Keratinocyte (primary cell): ENCODE measurements around the gene KATNB1. TPM values are rescaled to one million over a fixed set of nuclear protein-coding genes. Genes with fewer than 3 reads are reported as not detected.

Source experiments
- DNase-seq: peaks from one replicate; pipeline ENCODE4 v3.0.0-alpha.2; 2011; ENCODE audit warnings: low read depth, missing footprints, low spot score
- FAIRE-seq: peaks from 2 replicates; lab custom pipeline; 2011; peaks lifted over from hg19 to GRCh38; lab: Jason Lieb, UNC
- H2AFZ ChIP-seq: 2 replicates; pipeline ENCODE4 v1.6.0; 2012; ENCODE audit warnings: low read length, control low read depth, inconsistent platforms; ENCODE audit not compliant: control insufficient read depth
- H3K27ac ChIP-seq: 2 replicates; pipeline ENCODE4 v1.5.1; 2011; ENCODE audit warnings: low read length; ENCODE audit not compliant: control insufficient read depth, insufficient read depth
- H3K27me3 ChIP-seq: 3 replicates; pipeline ENCODE4 v1.6.0; 2011; ENCODE audit warnings: low read length; ENCODE audit not compliant: control insufficient read depth, insufficient read depth; ENCODE audit errors: extremely low read depth
- H3K36me3 ChIP-seq, 2 experiments: 2 replicates in 1 of 2; 3 replicates in 1 of 2; pipeline ENCODE4 v1.5.1; 2011; ENCODE audit warnings: low read length in 2 of 2, mild to moderate bottlenecking in 1 of 2; ENCODE audit not compliant: control insufficient read depth in 2 of 2, insufficient read depth in 2 of 2; ENCODE audit errors: extremely low read depth in 1 of 2
- H3K4me1 ChIP-seq: 3 replicates; pipeline ENCODE4 v1.5.1; 2011; ENCODE audit warnings: low read length; ENCODE audit not compliant: control insufficient read depth, insufficient read depth; ENCODE audit errors: extremely low read depth
- H3K4me2 ChIP-seq: 3 replicates; pipeline ENCODE4 v1.6.0; 2011; ENCODE audit warnings: low read depth, low read length; ENCODE audit not compliant: control insufficient read depth, insufficient read depth; ENCODE audit errors: extremely low read depth
- H3K4me3 ChIP-seq, 3 experiments: fragments of 200-600 bp in 1 of 3; sonication (generic) in 1 of 3; 2 replicates in 2 of 3; 3 replicates in 1 of 3; pipeline ENCODE4 v1.5.1; 2011 to 2016; ENCODE audit warnings: low read length in 3 of 3, mild to moderate bottlenecking in 3 of 3, control low read depth in 2 of 3, inconsistent platforms in 1 of 3, low read depth in 1 of 3, mixed read lengths in 1 of 3, mixed run types in 1 of 3, moderate library complexity in 1 of 3; ENCODE audit not compliant: control insufficient read depth in 2 of 3, insufficient read depth in 2 of 3; ENCODE audit errors: extremely low read depth in 1 of 3
- H3K79me2 ChIP-seq: 2 replicates; pipeline ENCODE4 v1.6.0; 2012; ENCODE audit warnings: low read length; ENCODE audit not compliant: control insufficient read depth, insufficient read depth
- H3K9ac ChIP-seq: 3 replicates; pipeline ENCODE4 v1.6.0; 2011; ENCODE audit warnings: low read length; ENCODE audit not compliant: control insufficient read depth, insufficient read depth; ENCODE audit errors: extremely low read depth
- H3K9me1 ChIP-seq: 3 replicates; pipeline ENCODE4 v1.6.0; 2011; ENCODE audit warnings: low read length; ENCODE audit not compliant: control insufficient read depth, insufficient read depth; ENCODE audit errors: extremely low read depth
- H3K9me3 ChIP-seq: 2 replicates; pipeline ENCODE4 v1.5.1; 2012; ENCODE audit warnings: low read depth, low read length; ENCODE audit not compliant: control insufficient read depth
- H4K20me1 ChIP-seq: 3 replicates; pipeline ENCODE4 v1.6.0; 2011; ENCODE audit warnings: low read length; ENCODE audit not compliant: control insufficient read depth, insufficient read depth; ENCODE audit errors: extremely low read depth
- CTCF ChIP-seq, 3 experiments: IDR thresholded peaks in 1 of 3; conservative IDR thresholded peaks in 1 of 3; optimal IDR thresholded peaks in 1 of 3; 2 replicates in 2 of 3; 3 replicates in 1 of 3; pipeline versions ENCODE3 to v1.5.1; 2011; ENCODE audit warnings: low read length in 3 of 3, mild to moderate bottlenecking in 3 of 3, moderate library complexity in 2 of 3, control low read depth in 1 of 3, inconsistent platforms in 1 of 3; ENCODE audit not compliant: insufficient read depth in 2 of 3; ENCODE audit errors: extremely low read depth in 1 of 3
- EZH2 ChIP-seq: IDR thresholded peaks from one replicate; pipeline ENCODE4 v1.6.1; 2012; ENCODE audit warnings: inconsistent platforms, mild to moderate bottlenecking, low read length, moderate library complexity
- dilution Hi-C: fragments of 300-500 bp; cut with MboI; formaldehyde crosslinking; loops from one replicate; pipeline ENCODE4 v1.7.0; 2020; ENCODE audit warnings: low sequenced_read_pairs; ENCODE audit not compliant: extremely low pct_ligation_motif_present
- polyA plus RNA-seq, 5 experiments: library from polyadenylated mRNA; depleted of rRNA in 3 of 5; stranded (reverse) in 3 of 5; stranded (forward) in 1 of 5; unstranded in 1 of 5; fragments of >200 nt; gene quantifications; 1 replicate in 1 of 5; 2 replicates in 3 of 5; 3 replicates in 1 of 5; pipeline versions ENCODE4 v1.2.1 to v1.2.3, GENCODE V29; 2011 to 2012; ENCODE audit warnings: missing spikeins in 2 of 5, low read depth in 1 of 5, low replicate concordance in 1 of 5

KATNB1 gene
- polyA plus RNA-seq, 1 donor (not counting 4 experiments of a cell fraction or from before 2014, with no cell fraction given): 18.9 TPM

- no peaks in the 10 kb centered on the region for H3K36me3 ChIP-seq
- H3K4me2 ChIP-seq: no peak overlapping the region
Measured at GRCh38 chr16:57688987-57689761, 46.4 kb upstream of the KATNB1 start.

GRCh38 chr16:57689762-57690558, 45.6 kb upstream of the KATNB1 start:
- Histone ChIP-seq H2AFZ (no peak overlapping the region), H3K27ac (no peak overlapping the region), H4K20me1 (no peaks in the 10 kb centered on the region), H3K4me2 (no peak overlapping the region), H3K36me3 (no peaks in the 10 kb centered on the region), H3K4me1 (no peaks in the 10 kb centered on the region), H3K27me3 (no peaks in the 10 kb centered on the region), H3K4me3 (no peak overlapping the region), H3K9me1 (no peaks in the 10 kb centered on the region), H3K9me3 (no peaks in the 10 kb centered on the region), H3K79me2 (no peaks in the 10 kb centered on the region), H3K9ac (no peak overlapping the region)
- FAIRE-seq (no peak), DNase-seq (no peak)
- TF ChIP-seq CTCF (optimal IDR thresholded peaks at IDR 0.05 in 1 of 3, IDR thresholded peaks at IDR 0.05 in 1 of 3, conservative IDR thresholded peaks at IDR 0.05 in 1 of 3; ENCODE audit: extremely low read depth in 1 of 3, insufficient read depth in 2 of 3, low read length in 3 of 3) (no peak), EZH2 (no peak)
- dilution Hi-C loops: no loop called here

More at GRCh38 chr16:57688987-57689761, 46.4 kb upstream of the KATNB1 start:
- no peak for TF ChIP-seq CTCF (optimal IDR thresholded peaks at IDR 0.05 in 1 of 3, IDR thresholded peaks at IDR 0.05 in 1 of 3, conservative IDR thresholded peaks at IDR 0.05 in 1 of 3; ENCODE audit: extremely low read depth in 1 of 3, insufficient read depth in 2 of 3, low read length in 3 of 3)
- no peak for TF ChIP-seq EZH2
- no peaks in the 10 kb centered on the region for H3K9me1 ChIP-seq
- no peak overlapping the region for H3K27ac ChIP-seq
- H3K4me1 ChIP-seq: no peaks in the 10 kb centered on the region
- no peak overlapping the region for H3K4me3 ChIP-seq
- no peak for FAIRE-seq
- dilution Hi-C loops: no loop called here
- no peaks in the 10 kb centered on the region for H3K79me2 ChIP-seq
- H2AFZ ChIP-seq: no peak overlapping the region
- H4K20me1 ChIP-seq: no peaks in the 10 kb centered on the region
- H3K27me3 ChIP-seq: no peaks in the 10 kb centered on the region
- DNase-seq: no peak
- no peak overlapping the region for H3K9ac ChIP-seq
- no peaks in the 10 kb centered on the region for H3K9me3 ChIP-seq
